ENCODE data around the gene FSHR. TPM values are rescaled to one million over a fixed set of nuclear protein-coding genes. Genes with fewer than 3 reads are reported as not detected.

FSHR gene
- total and polyA plus RNA-seq, 4 donors = not detected

GRCh38 chr2:48941456-48941855, 212.9 kb downstream of the FSHR start:
- Histone ChIP-seq H3K36me3 (ENCODE audit: control insufficient read depth in 4 of 4, insufficient read depth in 3 of 4, low read depth in 1 of 4, low read length in 3 of 4) (no peaks in the 10 kb centered on the region), H3K27me3 (ENCODE audit: control insufficient read depth in 4 of 4, insufficient read depth in 4 of 4, low read length in 3 of 4) (peaks cover 0 to 8% (median 3%) of the 10 kb centered on the region in 4 donors), H3K9ac (ENCODE audit: low read depth in 1 of 2, low read length in 2 of 2) (no peak overlapping the region), H3K4me3 (ENCODE audit: low read depth in 1 of 3, low read length in 3 of 3) (no peak overlapping the region), H3K27ac (ENCODE audit: low read depth in 1 of 2, low read length in 2 of 2) (no peak overlapping the region), H3K4me1 (ENCODE audit: control insufficient read depth in 4 of 4, insufficient read depth in 4 of 4, low read length in 3 of 4) (no peaks in the 10 kb centered on the region), H3K9me3 (ENCODE audit: control insufficient read depth in 4 of 4, low read length in 3 of 4) (no peaks in the 10 kb centered on the region)
- DNase-seq (ENCODE audit: low spot score) = no peak
- TF ChIP-seq EGR1 (IDR thresholded peaks at IDR 0.05; ENCODE audit: low read depth in 2 of 2) (no peak), JUND (IDR thresholded peaks at IDR 0.05) (no peak), RXRA (IDR thresholded peaks at IDR 0.05) (no peak)
- TF ChIP-seq, protein P1, sequence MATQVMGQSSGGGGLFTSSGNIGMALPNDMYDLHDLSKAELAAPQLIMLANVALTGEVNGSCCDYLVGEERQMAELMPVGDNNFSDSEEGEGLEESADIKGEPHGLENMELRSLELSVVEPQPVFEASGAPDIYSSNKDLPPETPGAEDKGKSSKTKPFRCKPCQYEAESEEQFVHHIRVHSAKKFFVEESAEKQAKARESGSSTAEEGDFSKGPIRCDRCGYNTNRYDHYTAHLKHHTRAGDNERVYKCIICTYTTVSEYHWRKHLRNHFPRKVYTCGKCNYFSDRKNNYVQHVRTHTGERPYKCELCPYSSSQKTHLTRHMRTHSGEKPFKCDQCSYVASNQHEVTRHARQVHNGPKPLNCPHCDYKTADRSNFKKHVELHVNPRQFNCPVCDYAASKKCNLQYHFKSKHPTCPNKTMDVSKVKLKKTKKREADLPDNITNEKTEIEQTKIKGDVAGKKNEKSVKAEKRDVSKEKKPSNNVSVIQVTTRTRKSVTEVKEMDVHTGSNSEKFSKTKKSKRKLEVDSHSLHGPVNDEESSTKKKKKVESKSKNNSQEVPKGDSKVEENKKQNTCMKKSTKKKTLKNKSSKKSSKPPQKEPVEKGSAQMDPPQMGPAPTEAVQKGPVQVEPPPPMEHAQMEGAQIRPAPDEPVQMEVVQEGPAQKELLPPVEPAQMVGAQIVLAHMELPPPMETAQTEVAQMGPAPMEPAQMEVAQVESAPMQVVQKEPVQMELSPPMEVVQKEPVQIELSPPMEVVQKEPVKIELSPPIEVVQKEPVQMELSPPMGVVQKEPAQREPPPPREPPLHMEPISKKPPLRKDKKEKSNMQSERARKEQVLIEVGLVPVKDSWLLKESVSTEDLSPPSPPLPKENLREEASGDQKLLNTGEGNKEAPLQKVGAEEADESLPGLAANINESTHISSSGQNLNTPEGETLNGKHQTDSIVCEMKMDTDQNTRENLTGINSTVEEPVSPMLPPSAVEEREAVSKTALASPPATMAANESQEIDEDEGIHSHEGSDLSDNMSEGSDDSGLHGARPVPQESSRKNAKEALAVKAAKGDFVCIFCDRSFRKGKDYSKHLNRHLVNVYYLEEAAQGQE (IDR thresholded peaks at IDR 0.05) = no peak
- 65% methylated on average over 3 of the region's 3 CpGs for WGBS

- no peak overlapping the region for H3K9ac ChIP-seq (ENCODE audit: low read depth in 1 of 2, low read length in 2 of 2)
- peaks cover 0 to 8% (median 3%) of the 10 kb centered on the region in 4 donors for H3K27me3 ChIP-seq (ENCODE audit: control insufficient read depth in 4 of 4, insufficient read depth in 4 of 4, low read length in 3 of 4)
- 83% methylated on average over 3 of the region's 3 CpGs for WGBS
- no peaks in the 10 kb centered on the region for H3K36me3 ChIP-seq (ENCODE audit: control insufficient read depth in 4 of 4, insufficient read depth in 3 of 4, low read depth in 1 of 4, low read length in 3 of 4)
- no peak for TF ChIP-seq MAX (IDR thresholded peaks at IDR 0.05)
- TF ChIP-seq SP1 (IDR thresholded peaks at IDR 0.05) = no peak
- no peak for TF ChIP-seq YY1 (IDR thresholded peaks at IDR 0.05)
- TF ChIP-seq RAD21 (IDR thresholded peaks at IDR 0.05) = no peak
- TF ChIP-seq GABPA (IDR thresholded peaks at IDR 0.05 in 1 of 2, conservative IDR thresholded peaks at IDR 0.05 in 1 of 2) = no peak
- TF ChIP-seq, protein P2, sequence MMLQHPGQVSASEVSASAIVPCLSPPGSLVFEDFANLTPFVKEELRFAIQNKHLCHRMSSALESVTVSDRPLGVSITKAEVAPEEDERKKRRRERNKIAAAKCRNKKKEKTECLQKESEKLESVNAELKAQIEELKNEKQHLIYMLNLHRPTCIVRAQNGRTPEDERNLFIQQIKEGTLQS (IDR thresholded peaks at IDR 0.05) = no peak
- no peak for TF ChIP-seq HNF4A (conservative IDR thresholded peaks at IDR 0.05)
- no peak overlapping the region for H3K4me3 ChIP-seq (ENCODE audit: low read depth in 1 of 3, low read length in 3 of 3)
- no peaks in the 10 kb centered on the region for H3K9me3 ChIP-seq (ENCODE audit: control insufficient read depth in 4 of 4, low read length in 3 of 4)
- DNase-seq (ENCODE audit: low spot score) = no peak
- H3K4me1 ChIP-seq (ENCODE audit: control insufficient read depth in 4 of 4, insufficient read depth in 4 of 4, low read length in 3 of 4) = no peaks in the 10 kb centered on the region
- no peak overlapping the region for H3K27ac ChIP-seq (ENCODE audit: low read depth in 1 of 2, low read length in 2 of 2)
Measured at GRCh38 chr2:48940606-48941005, 213.7 kb downstream of the FSHR start.

DNA sequence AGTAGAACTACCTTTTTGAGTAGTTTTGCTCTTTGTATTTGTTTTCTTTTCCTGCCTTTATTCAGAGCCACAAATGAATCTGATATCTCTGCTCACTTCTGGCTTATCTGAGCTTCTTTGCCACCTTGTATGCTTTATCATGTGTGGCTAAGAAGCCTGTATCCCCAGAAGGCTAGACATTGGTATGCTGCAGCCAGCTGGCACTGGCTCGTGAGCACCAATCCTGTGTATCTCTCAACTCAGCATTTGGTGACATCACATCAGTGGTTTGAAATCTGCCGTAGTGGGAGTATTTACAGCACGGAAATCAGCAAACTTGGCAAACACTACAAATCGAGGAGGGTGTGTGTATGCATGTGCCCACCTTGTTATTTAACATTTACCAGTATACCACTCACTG, 215.1 kb downstream of the FSHR start:
- DNase-seq (ENCODE audit: low spot score) = no peak
- no peaks in the 10 kb centered on the region for H3K4me1 ChIP-seq (ENCODE audit: control insufficient read depth in 4 of 4, insufficient read depth in 4 of 4, low read length in 3 of 4)
- TF ChIP-seq GABPA (IDR thresholded peaks at IDR 0.05 in 1 of 2, conservative IDR thresholded peaks at IDR 0.05 in 1 of 2) = no peak
- TF ChIP-seq SP1 (IDR thresholded peaks at IDR 0.05) = no peak
- no peak for TF ChIP-seq NR2F2 (IDR thresholded peaks at IDR 0.05)
- no peak overlapping the region for H3K4me3 ChIP-seq (ENCODE audit: low read depth in 1 of 3, low read length in 3 of 3)
- H3K27ac ChIP-seq (ENCODE audit: low read depth in 1 of 2, low read length in 2 of 2) = no peak overlapping the region
- WGBS = 75% methylated on average over 4 of the region's 4 CpGs
- peaks cover 0 to 8% (median 1%) of the 10 kb centered on the region in 4 donors for H3K27me3 ChIP-seq (ENCODE audit: control insufficient read depth in 4 of 4, insufficient read depth in 4 of 4, low read length in 3 of 4)
- no peaks in the 10 kb centered on the region for H3K9me3 ChIP-seq (ENCODE audit: control insufficient read depth in 4 of 4, low read length in 3 of 4)
- no peak overlapping the region for H3K9ac ChIP-seq (ENCODE audit: low read depth in 1 of 2, low read length in 2 of 2)
- H3K36me3 ChIP-seq (ENCODE audit: control insufficient read depth in 4 of 4, insufficient read depth in 3 of 4, low read depth in 1 of 4, low read length in 3 of 4) = no peaks in the 10 kb centered on the region
